Lung (tissue), 12 donors: ENCODE results near the gene ENKUR. TPM values are rescaled to one million over a fixed set of nuclear protein-coding genes. Genes with fewer than 3 reads are reported as not detected.
"Not testable (repeated sequence)": the region's sequence is repeated elsewhere in the genome, so short reads cannot be mapped to it uniquely, and the experiment has no call there.

Source experiments
- ATAC-seq: fragments of 200-7000 bp; cut with Tn5 transposase; one replicate; pipeline ENCODE4 v1.9.1; 2020; ENCODE audit warnings: moderate number of reproducible peaks; ENCODE audit not compliant: insufficient read depth, low FRiP score
- DNase-seq, 3 donors: peaks; one replicate each; pipeline ENCODE4 v3.0.0-alpha.2; 2013 to 2017
- H3K27ac ChIP-seq, 2 donors: one replicate each; pipeline ENCODE4 v1.5.1; 2013; ENCODE audit warnings: mild to moderate bottlenecking in 2 of 2, moderate library complexity in 2 of 2, control low read depth in 1 of 2, inconsistent platforms in 1 of 2, low read depth in 1 of 2, low read length in 1 of 2
- H3K27me3 ChIP-seq, 3 donors: one replicate each; pipeline ENCODE4 v1.5.1; 2013; ENCODE audit warnings: low read length in 2 of 3; ENCODE audit not compliant: control insufficient read depth in 3 of 3, insufficient read depth in 3 of 3
- H3K36me3 ChIP-seq, 4 donors: one replicate each; pipeline ENCODE4 v1.5.1; 2013; ENCODE audit warnings: low read length in 4 of 4, mild to moderate bottlenecking in 1 of 4, moderate library complexity in 1 of 4; ENCODE audit not compliant: control insufficient read depth in 4 of 4, insufficient read depth in 4 of 4
- H3K4me1 ChIP-seq, 5 donors: one replicate each; pipeline ENCODE4 v1.5.1; 2013; ENCODE audit warnings: low read length in 5 of 5, mild to moderate bottlenecking in 2 of 5, moderate library complexity in 1 of 5; ENCODE audit not compliant: control insufficient read depth in 5 of 5, insufficient read depth in 5 of 5
- H3K4me3 ChIP-seq: one replicate; pipeline ENCODE4 v1.5.1; 2013; ENCODE audit warnings: mild to moderate bottlenecking, control low read depth, moderate library complexity
- H3K9ac ChIP-seq, 2 donors: one replicate each; pipeline ENCODE4 v1.5.1; 2013; ENCODE audit warnings: low read length in 2 of 2, control low read depth in 1 of 2; ENCODE audit not compliant: insufficient read depth in 1 of 2
- H3K9me3 ChIP-seq, 4 donors: one replicate each; pipeline ENCODE4 v1.5.1; 2013; ENCODE audit warnings: low read length in 3 of 4, mild to moderate bottlenecking in 1 of 4, moderate library complexity in 1 of 4; ENCODE audit not compliant: control insufficient read depth in 4 of 4, insufficient read depth in 3 of 4
- CTCF ChIP-seq: IDR thresholded peaks from 2 replicates; pipeline ENCODE4 v1.5.1; 2012; ENCODE audit warnings: mild to moderate bottlenecking; ENCODE audit errors: control extremely low read depth, extremely low read depth
- WGBS, 2 donors: extraction: QIAGEN DNeasy Blood & Tissue Kit; methylation state at CpG; one replicate each; pipeline ENCODE4 v1.1.7; 2013; 5-methylcytosine and 5-hydroxymethylcytosine counted together
- polyA plus RNA-seq, 2 donors: library from polyadenylated mRNA; stranded (reverse); fragments of 200-250 nt; gene quantifications; one replicate each; pipeline ENCODE4 v1.2.1, GENCODE V29; 2013
- total RNA-seq, 2 donors: library from RNA; depleted of rRNA in 1 of 2; stranded (reverse); fragments of >200 nt in 1 of 2; gene quantifications; one replicate each; pipeline ENCODE4 v1.2.1, GENCODE V29; 2014 to 2021
- donor health status: control.
- donor health status: control.
- donor health status: Bipolar disorder and iron deficiency.
- donor health status: healthy.
- donor health status: DM: yes; HTN: yes; CAD: no.

Gene ENKUR
- total and polyA plus RNA-seq, 4 donors: 9.9 to 17.8 (median 12.8) TPM

DNA sequence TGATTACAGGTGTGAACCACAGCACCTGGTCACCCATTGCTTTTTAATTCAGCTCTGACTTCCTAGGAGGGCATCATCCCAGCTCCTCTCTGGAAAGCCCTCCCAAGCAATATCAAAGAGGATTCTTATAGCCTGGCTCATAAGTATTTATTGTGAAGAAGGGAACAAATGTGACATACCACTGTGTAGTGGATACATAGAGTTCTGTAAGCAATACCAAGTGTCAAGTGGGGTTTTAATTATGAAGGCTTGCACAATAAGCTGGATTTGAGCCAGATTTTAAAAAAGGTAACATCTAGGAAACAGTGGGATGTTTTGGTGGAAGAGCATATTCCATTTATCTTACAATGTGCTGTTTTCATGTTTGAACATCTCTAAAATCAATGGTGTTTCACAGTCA is 44.6 kb downstream of the ENKUR start:
- no peak overlapping the region for H3K4me3 ChIP-seq
- H3K27me3 ChIP-seq: no peaks in the 10 kb centered on the region
- H3K27ac ChIP-seq: no peak overlapping the region
- TF ChIP-seq CTCF: no peak
- H3K4me1 ChIP-seq: peaks cover 0 to 13% (median 8%) of the 10 kb centered on the region in 5 donors
- DNase-seq (no peak), ATAC-seq (no peak)
- no peaks in the 10 kb centered on the region for H3K36me3 ChIP-seq
- H3K9ac ChIP-seq: no peak overlapping the region
- H3K9me3 ChIP-seq: no peaks in the 10 kb centered on the region

- H3K36me3 ChIP-seq: no peaks in the 10 kb centered on the region
- H3K9ac ChIP-seq: no peak overlapping the region
- H3K9me3 ChIP-seq: no peaks in the 10 kb centered on the region
- H3K27me3 ChIP-seq: no peaks in the 10 kb centered on the region
- no peak for ATAC-seq
- DNase-seq: peak in 2 of 3 donors; percentile 39 to 57
- H3K4me1 ChIP-seq: peaks cover 0 to 9% (median 2%) of the 10 kb centered on the region in 5 donors
- 67 to 77% methylated on average over 2 of the region's 2 CpGs for WGBS, 2 donors
- H3K4me3 ChIP-seq: no peak overlapping the region
- H3K27ac ChIP-seq: no peak overlapping the region
- no peak for TF ChIP-seq CTCF
Measured at GRCh38 chr10:24969841-24970281, 46.1 kb downstream of the ENKUR start.

GRCh38 chr10:24968951-24969350 is 47.0 kb downstream of the ENKUR start:
- not testable (repeated sequence) for H3K27ac ChIP-seq, ATAC-seq, H3K36me3 ChIP-seq, H3K27me3 ChIP-seq, H3K9ac ChIP-seq, H3K4me1 ChIP-seq, H3K9me3 ChIP-seq, H3K4me3 ChIP-seq, DNase-seq
- WGBS, 2 donors: 79 to 82% methylated on average over 11 of the region's 11 CpGs

DNA sequence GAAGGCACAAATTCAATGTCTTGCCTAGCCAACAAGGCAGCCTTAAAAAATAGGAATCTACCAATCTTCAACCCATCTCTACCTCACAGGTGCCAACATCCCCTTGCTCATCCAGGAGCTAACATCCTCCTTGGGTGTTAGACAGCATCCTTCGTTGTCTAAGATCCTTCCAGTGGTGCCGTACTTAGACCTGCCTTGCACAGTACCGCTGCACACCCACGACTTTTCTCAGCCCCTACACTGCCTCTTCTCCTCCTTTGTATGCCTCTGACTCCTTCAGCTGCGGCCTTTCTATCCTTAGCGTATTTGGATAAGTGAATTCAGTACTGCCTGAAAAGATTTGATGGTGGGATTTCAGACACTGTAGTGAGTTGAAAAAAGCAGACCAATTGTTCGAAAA is 47.6 kb downstream of the ENKUR start:
- Histone ChIP-seq H3K4me3 (no peak overlapping the region), H3K9ac (no peak overlapping the region), H3K4me1 (peaks cover 0 to 7% (median 0%) of the 10 kb centered on the region in 5 donors), H3K27ac (no peak overlapping the region), H3K27me3 (no peaks in the 10 kb centered on the region), H3K9me3 (no peaks in the 10 kb centered on the region), H3K36me3 (no peaks in the 10 kb centered on the region)
- ATAC-seq (no peak), DNase-seq (no peak)
- no peak for TF ChIP-seq CTCF
- WGBS, 2 donors: 94 to 96% methylated on average over 7 of the region's 7 CpGs
